ENCODE results near the gene DMD. TPM values are rescaled to one million over a fixed set of nuclear protein-coding genes. Genes with fewer than 3 reads are reported as not detected.
A peak's percentile ranks its signal among the peaks of the same experiment; 100 is the strongest.

DMD gene
- polyA plus RNA-seq, 2 of the 4 experiments (the other 2 are of a cell fraction), result 0.03 TPM; not detected in 1

- DNase-seq (ENCODE audit: low read depth in 1 of 2, low spot score in 1 of 2) (no peak), FAIRE-seq (no peak), ATAC-seq (no peak)
- H3K4me2 ChIP-seq, result no peak overlapping the region
- H3K4me3 ChIP-seq, result no peak overlapping the region
- no peaks in the 10 kb centered on the region for H3K4me1 ChIP-seq
- TF ChIP-seq HES2 (IDR thresholded peaks at IDR 0.05), result no peak
- no peak overlapping the region for H3K27ac ChIP-seq
- ChIA-PET POLR2A (no interaction called here), CTCF (no interaction called here)
- no peaks in the 10 kb centered on the region for H3K9me3 ChIP-seq
- 29% methylated on average over 1 of the region's 1 CpG for WGBS (ENCODE audit: missing lambda C conversion rate)
These were observed 666.2 kb downstream of the DMD start for GRCh38 chrX:32545101-32545500.

- DNase-seq (ENCODE audit: low read depth in 1 of 2, low spot score in 1 of 2) (no peak), ATAC-seq (no peak), FAIRE-seq (no peak)
- POLR2A ChIA-PET, result no interaction called here
- TF ChIP-seq ZSCAN20 (CRISPR knock-in tag; IDR thresholded peaks at IDR 0.05), result no peak
- no peak for TF ChIP-seq HOXB13 (CRISPR knock-in tag; IDR thresholded peaks at IDR 0.05; ENCODE audit: low read depth)
- no peak for TF ChIP-seq FOSB (CRISPR knock-in tag; IDR thresholded peaks at IDR 0.05)
- TF ChIP-seq JUN (IDR thresholded peaks at IDR 0.05), result no peak
- TF ChIP-seq KDM1A (IDR thresholded peaks at IDR 0.05; ENCODE audit: low read depth), result no peak
- no peak for TF ChIP-seq RCOR1 (IDR thresholded peaks at IDR 0.05; ENCODE audit: low read depth, low read length)
- TF ChIP-seq RNF2 (IDR thresholded peaks at IDR 0.05; ENCODE audit: borderline replicate concordance, low read depth), result no peak
- no peak for TF ChIP-seq HES2 (IDR thresholded peaks at IDR 0.05)
- TF ChIP-seq RFX5 (IDR thresholded peaks at IDR 0.05), result no peak
- no peak for TF ChIP-seq CHD4 (IDR thresholded peaks at IDR 0.05; ENCODE audit: borderline replicate concordance)
- WGBS (ENCODE audit: missing lambda C conversion rate), result 12% methylated on average over 7 of the region's 8 CpGs
- CTCF ChIA-PET, result no interaction called here
- no peak overlapping the region for H3K27ac ChIP-seq
- H3K4me1 ChIP-seq, result no peaks in the 10 kb centered on the region
- H3K4me2 ChIP-seq, result no peak overlapping the region
- no peaks in the 10 kb centered on the region for H3K9me3 ChIP-seq
- H3K4me3 ChIP-seq, result no peak overlapping the region
These were observed 672.8 kb downstream of the DMD start for GRCh38 chrX:32538554-32538953.

GRCh38 chrX:32533848-32534247 lies 677.5 kb downstream of the DMD start:
- no peak overlapping the region for H3K4me3 ChIP-seq
- ChIA-PET CTCF (no interaction called here), POLR2A (no interaction called here)
- H3K4me2 ChIP-seq, result no peak overlapping the region
- no peaks in the 10 kb centered on the region for H3K9me3 ChIP-seq
- no peak overlapping the region for H3K27ac ChIP-seq
- no peaks in the 10 kb centered on the region for H3K4me1 ChIP-seq
- TF ChIP-seq NR3C1 (IDR thresholded peaks at IDR 0.05) (no peak), JUNB (IDR thresholded peaks at IDR 0.05) (no peak), MYC (IDR thresholded peaks at IDR 0.05; ENCODE audit: borderline replicate concordance, low read length) (no peak)
- FAIRE-seq (peak; percentile 85), DNase-seq (ENCODE audit: low read depth in 1 of 2, low spot score in 1 of 2) (no peak), ATAC-seq (no peak)
- WGBS (ENCODE audit: missing lambda C conversion rate), result 0% methylated on average over 4 of the region's 4 CpGs

GRCh38 chrX:32532262-32532661 lies 679.1 kb downstream of the DMD start:
- FAIRE-seq (no peak), ATAC-seq (no peak), DNase-seq (ENCODE audit: low read depth in 1 of 2, low spot score in 1 of 2) (no peak)
- no peak overlapping the region for H3K4me2 ChIP-seq
- 0% methylated on average over 4 of the region's 4 CpGs for WGBS (ENCODE audit: missing lambda C conversion rate)
- no peaks in the 10 kb centered on the region for H3K4me1 ChIP-seq
- H3K9me3 ChIP-seq, result no peaks in the 10 kb centered on the region
- H3K4me3 ChIP-seq, result no peak overlapping the region
- ChIA-PET POLR2A (no interaction called here), CTCF (no interaction called here)
- no peak for TF ChIP-seq ATOH8 (CRISPR knock-in tag; IDR thresholded peaks at IDR 0.05; ENCODE audit: low read depth)
- TF ChIP-seq GATA3 (IDR thresholded peaks at IDR 0.05; ENCODE audit: borderline replicate concordance), result no peak
- no peak for TF ChIP-seq ZC3H11A (IDR thresholded peaks at IDR 0.05)
- TF ChIP-seq RARB (CRISPR knock-in tag; IDR thresholded peaks at IDR 0.05), result no peak
- H3K27ac ChIP-seq, result no peak overlapping the region

GRCh38 chrX:32530802-32531403 lies 680.4 kb downstream of the DMD start:
- H3K27ac ChIP-seq, result no peak overlapping the region
- ATAC-seq (no peak), FAIRE-seq (no peak), DNase-seq (ENCODE audit: low read depth in 1 of 2, low spot score in 1 of 2) (peak in 1 of 2 experiments; percentile 38)
- H3K9me3 ChIP-seq, result no peaks in the 10 kb centered on the region
- CTCF ChIA-PET, result no interaction called here
- WGBS (ENCODE audit: missing lambda C conversion rate), result 2% methylated on average over 3 of the region's 3 CpGs
- POLR2A ChIA-PET, result no interaction called here
- no peak overlapping the region for H3K4me3 ChIP-seq
- H3K4me2 ChIP-seq, result peak overlapping the region; percentile 34; the same call in 1 of the 3 replicates
- H3K4me1 ChIP-seq, result no peaks in the 10 kb centered on the region
- no peak for TF ChIP-seq FOSL2 (IDR thresholded peaks at IDR 0.05)
- TF ChIP-seq FOSL2 (CRISPR knock-in tag; IDR thresholded peaks at IDR 0.05), result no peak
- peak; percentile 44 to 57; a peak in 3 of 5 replicates for TF ChIP-seq RAD21 (conservative IDR thresholded peaks at IDR 0.05 in 1 of 2, IDR thresholded peaks at IDR 0.05 in 1 of 2)
- no peak for TF ChIP-seq RFX5 (IDR thresholded peaks at IDR 0.05)
- TF ChIP-seq HOXA7 (CRISPR knock-in tag; IDR thresholded peaks at IDR 0.05), result no peak
- no peak for TF ChIP-seq RARB (CRISPR knock-in tag; IDR thresholded peaks at IDR 0.05)
- no peak for TF ChIP-seq MAX (IDR thresholded peaks at IDR 0.05)
- no peak for TF ChIP-seq REST (IDR thresholded peaks at IDR 0.05)

Measured in A549 (cell line).